Ascending aorta (tissue), 2 donors: ENCODE results near the gene TCF4. TPM values are rescaled to one million over a fixed set of nuclear protein-coding genes. Genes with fewer than 3 reads are reported as not detected.

ENCODE experiments used
- DNase-seq, 2 donors: peaks; one replicate each; pipeline ENCODE4 v3.0.0-alpha.2; 2019; ENCODE audit warnings: low spot score in 2 of 2
- H3K27ac ChIP-seq, 2 donors: fragments of 200-600 bp; sonication (generic); one replicate each; pipeline ENCODE4 v1.5.1; 2016 to 2017; ENCODE audit warnings: mild to moderate bottlenecking in 1 of 2
- H3K27me3 ChIP-seq: fragments of 200-600 bp; sonication (generic); one replicate; pipeline ENCODE4 v1.5.1; 2017
- H3K36me3 ChIP-seq, 2 donors: fragments of 200-600 bp; sonication (generic); one replicate each; pipeline ENCODE4 v1.5.1; 2016
- H3K4me1 ChIP-seq, 2 donors: fragments of 200-600 bp; sonication (generic); one replicate each; pipeline ENCODE4 v1.5.1; 2016 to 2017; ENCODE audit warnings: mild to moderate bottlenecking in 1 of 2
- H3K4me3 ChIP-seq, 2 donors: fragments of 200-600 bp; sonication (generic); one replicate each; pipeline ENCODE4 v1.5.1; 2016 to 2017; ENCODE audit warnings: mild to moderate bottlenecking in 1 of 2
- H3K9me3 ChIP-seq, 2 donors: fragments of 200-600 bp; sonication (generic); one replicate each; pipeline ENCODE4 v1.5.1; 2016
- intact Hi-C: fragments of 100-400 bp; cut with DNase I; formaldehyde crosslinking; loops from one replicate; pipeline ENCODE4 v1.15.1; 2023
- total RNA-seq: library from RNA; depleted of rRNA; stranded (reverse); fragments of >200 nt; gene quantifications from one replicate; pipeline ENCODE4 v1.1.0, GENCODE V29; 2016
- TF ChIP-seq, protein P1 (sequence below), 3 experiments: fragments of 200-600 bp in 2 of 3; fragments of 450-650 bp in 1 of 3; sonication (generic) in 2 of 3; IDR thresholded peaks; one replicate each; pipeline ENCODE4 v1.5.1; 2016 to 2019; ENCODE audit warnings: antibody characterized with exemption in 3 of 3, mild to moderate bottlenecking in 1 of 3, moderate library complexity in 1 of 3

The TCF4 gene
- total RNA-seq, 1 donor from 2014 or later, result 180 TPM

- DNase-seq, result no peak
- Histone ChIP-seq H3K27ac (peak overlapping the region; percentile 39 to 60), H3K4me3 (no peak overlapping the region), H3K9me3 (no peaks in the 10 kb centered on the region), H3K27me3 (no peaks in the 10 kb centered on the region), H3K36me3 (peaks cover 18 to 45% of the 10 kb centered on the region in 2 donors), H3K4me1 (peaks cover 0 to 6% of the 10 kb centered on the region in 2 donors)
- TF ChIP-seq, protein P1, sequence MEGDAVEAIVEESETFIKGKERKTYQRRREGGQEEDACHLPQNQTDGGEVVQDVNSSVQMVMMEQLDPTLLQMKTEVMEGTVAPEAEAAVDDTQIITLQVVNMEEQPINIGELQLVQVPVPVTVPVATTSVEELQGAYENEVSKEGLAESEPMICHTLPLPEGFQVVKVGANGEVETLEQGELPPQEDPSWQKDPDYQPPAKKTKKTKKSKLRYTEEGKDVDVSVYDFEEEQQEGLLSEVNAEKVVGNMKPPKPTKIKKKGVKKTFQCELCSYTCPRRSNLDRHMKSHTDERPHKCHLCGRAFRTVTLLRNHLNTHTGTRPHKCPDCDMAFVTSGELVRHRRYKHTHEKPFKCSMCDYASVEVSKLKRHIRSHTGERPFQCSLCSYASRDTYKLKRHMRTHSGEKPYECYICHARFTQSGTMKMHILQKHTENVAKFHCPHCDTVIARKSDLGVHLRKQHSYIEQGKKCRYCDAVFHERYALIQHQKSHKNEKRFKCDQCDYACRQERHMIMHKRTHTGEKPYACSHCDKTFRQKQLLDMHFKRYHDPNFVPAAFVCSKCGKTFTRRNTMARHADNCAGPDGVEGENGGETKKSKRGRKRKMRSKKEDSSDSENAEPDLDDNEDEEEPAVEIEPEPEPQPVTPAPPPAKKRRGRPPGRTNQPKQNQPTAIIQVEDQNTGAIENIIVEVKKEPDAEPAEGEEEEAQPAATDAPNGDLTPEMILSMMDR (IDR thresholded peaks at IDR 0.05), result no peak
- intact Hi-C loops, result no loop called here
These were observed 323.9 kb downstream of the TCF4 start for GRCh38 chr18:55264108-55264507.

- H3K27me3 ChIP-seq, result no peaks in the 10 kb centered on the region
- DNase-seq, result no peak
- TF ChIP-seq, protein P1 (IDR thresholded peaks at IDR 0.05), result no peak
- H3K4me1 ChIP-seq, result peaks cover 0 to 6% of the 10 kb centered on the region in 2 donors
- intact Hi-C loops, result no loop called here
- H3K36me3 ChIP-seq, result peaks cover 12 to 43% of the 10 kb centered on the region in 2 donors
- no peaks in the 10 kb centered on the region for H3K9me3 ChIP-seq
- H3K27ac ChIP-seq, result peak overlapping the region in 1 of 2 donors; percentile 3
- H3K4me3 ChIP-seq, result no peak overlapping the region
These were observed 325.9 kb downstream of the TCF4 start for GRCh38 chr18:55262021-55262560.

- Histone ChIP-seq H3K36me3 (peaks cover 12 to 41% of the 10 kb centered on the region in 2 donors), H3K4me3 (no peak overlapping the region), H3K27ac (no peak overlapping the region), H3K9me3 (no peaks in the 10 kb centered on the region), H3K4me1 (peaks cover 0 to 6% of the 10 kb centered on the region in 2 donors), H3K27me3 (no peaks in the 10 kb centered on the region)
- intact Hi-C loops, result no loop called here
- TF ChIP-seq, protein P1 (IDR thresholded peaks at IDR 0.05), result no peak
- DNase-seq, result no peak
These were observed 326.7 kb downstream of the TCF4 start for GRCh38 chr18:55261253-55261652.

GRCh38 chr18:55258088-55258487 is 329.9 kb downstream of the TCF4 start:
- intact Hi-C loops, result no loop called here
- DNase-seq, result no peak

DNA sequence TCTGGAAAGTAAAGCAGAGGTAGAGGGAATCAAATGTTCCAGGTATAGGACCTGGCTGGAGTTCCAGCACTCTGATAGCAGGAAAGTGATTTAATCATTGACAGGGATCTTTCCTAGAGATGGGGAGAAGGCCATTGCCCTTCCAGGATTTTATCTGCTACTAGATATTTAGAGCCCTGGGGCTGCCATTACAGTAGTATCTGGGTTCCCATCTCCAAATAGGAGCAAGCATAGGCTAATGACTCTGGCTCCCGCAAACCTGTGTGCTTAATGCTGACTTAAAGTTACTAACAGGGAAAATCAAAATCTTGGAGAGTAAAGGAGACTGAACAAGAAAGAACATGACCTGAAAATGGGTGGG is 331.1 kb downstream of the TCF4 start:
- peaks cover 0 to 7% of the 10 kb centered on the region in 2 donors for H3K9me3 ChIP-seq
- H3K36me3 ChIP-seq, result peaks cover 17 to 61% of the 10 kb centered on the region in 2 donors
- no peak overlapping the region for H3K4me3 ChIP-seq
- H3K4me1 ChIP-seq, result peaks cover 0 to 17% of the 10 kb centered on the region in 2 donors
- no peak for DNase-seq
- TF ChIP-seq, protein P1 (IDR thresholded peaks at IDR 0.05), result no peak
- H3K27ac ChIP-seq, result no peak overlapping the region
- intact Hi-C loops, result no loop called here
- no peaks in the 10 kb centered on the region for H3K27me3 ChIP-seq

More at GRCh38 chr18:55258088-55258487, 329.9 kb downstream of the TCF4 start:
- TF ChIP-seq, protein P1 (IDR thresholded peaks at IDR 0.05), result no peak
- no peaks in the 10 kb centered on the region for H3K27me3 ChIP-seq
- no peak overlapping the region for H3K27ac ChIP-seq
- peaks cover 0 to 7% of the 10 kb centered on the region in 2 donors for H3K9me3 ChIP-seq
- peaks cover 0 to 8% of the 10 kb centered on the region in 2 donors for H3K4me1 ChIP-seq
- H3K4me3 ChIP-seq, result no peak overlapping the region
- peaks cover 17 to 61% of the 10 kb centered on the region in 2 donors for H3K36me3 ChIP-seq
